Thymus (tissue), 11 donors: ENCODE measurements around the gene USPL1. TPM values are rescaled to one million over a fixed set of nuclear protein-coding genes. Genes with fewer than 3 reads are reported as not detected.

Source experiments
- DNase-seq, 9 donors: peaks; one replicate each; pipeline ENCODE4 v3.0.0-alpha.2; 2013; ENCODE audit warnings: low spot score in 9 of 9, low read depth in 6 of 9, missing footprints in 1 of 9
- H3K27ac ChIP-seq, 2 donors: one replicate each; pipeline ENCODE4 v1.5.1; 2013; ENCODE audit warnings: control low read depth in 1 of 2, low read depth in 1 of 2, low read length in 1 of 2, mild to moderate bottlenecking in 1 of 2, moderate library complexity in 1 of 2
- H3K27me3 ChIP-seq, 2 donors: one replicate each; pipeline ENCODE4 v1.5.1; 2013; ENCODE audit warnings: low read length in 1 of 2; ENCODE audit not compliant: control insufficient read depth in 2 of 2, insufficient read depth in 1 of 2
- H3K36me3 ChIP-seq, 2 donors: one replicate each; pipeline ENCODE4 v1.5.1; 2013; ENCODE audit warnings: low read length in 1 of 2, mild to moderate bottlenecking in 1 of 2, moderate library complexity in 1 of 2; ENCODE audit not compliant: control insufficient read depth in 2 of 2, insufficient read depth in 2 of 2
- H3K4me1 ChIP-seq, 2 donors: one replicate each; pipeline ENCODE4 v1.5.1; 2013; ENCODE audit warnings: low read length in 2 of 2; ENCODE audit not compliant: control insufficient read depth in 2 of 2, insufficient read depth in 2 of 2
- H3K4me3 ChIP-seq, 2 donors: one replicate each; pipeline ENCODE4 v1.5.1; 2013; ENCODE audit warnings: low read length in 2 of 2, control low read depth in 1 of 2, mild to moderate bottlenecking in 1 of 2
- H3K9me3 ChIP-seq, 2 donors: one replicate each; pipeline ENCODE4 v1.5.1; 2013; ENCODE audit warnings: low read length in 1 of 2, mild to moderate bottlenecking in 1 of 2; ENCODE audit not compliant: control insufficient read depth in 2 of 2, insufficient read depth in 1 of 2
- WGBS: extraction: QIAGEN DNeasy Blood & Tissue Kit; methylation state at CpG from one replicate; pipeline ENCODE4 v1.1.7; 2013; 5-methylcytosine and 5-hydroxymethylcytosine counted together
- polyA plus RNA-seq: library from polyadenylated mRNA; stranded (reverse); fragments of 200-250 nt; gene quantifications from one replicate; pipeline ENCODE4 v1.2.3, GENCODE V29; 2013
- total RNA-seq: library from RNA; stranded (reverse); fragments of 120-200 nt; gene quantifications from one replicate; pipeline ENCODE4 v1.2.4, GENCODE V29; 2013
- donor health status: healthy.

USPL1 gene
- total and polyA plus RNA-seq, 2 donors: 18.4 to 19.3 TPM

DNA sequence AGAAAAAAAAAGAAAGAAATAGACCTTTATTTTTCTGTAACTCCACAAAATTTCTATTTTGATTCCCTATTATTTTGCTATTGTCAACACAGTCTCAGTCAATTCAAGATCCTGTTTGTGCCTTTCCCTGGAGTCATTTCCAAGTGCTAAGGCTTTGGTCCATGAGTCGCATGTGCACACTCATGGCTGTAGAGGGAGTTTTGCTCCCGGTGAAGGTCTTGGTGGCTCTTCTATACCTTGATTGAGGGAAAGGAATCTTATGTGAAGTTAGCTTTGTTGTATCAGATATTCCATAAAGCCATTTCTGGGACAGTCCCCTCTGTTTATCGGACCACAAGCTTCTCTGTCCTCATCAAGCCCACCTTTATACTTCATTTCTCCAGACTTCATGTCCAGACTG lies 59.0 kb downstream of the USPL1 start:
- Histone ChIP-seq H3K36me3 (no peaks in the 10 kb centered on the region), H3K9me3 (no peaks in the 10 kb centered on the region), H3K27ac (no peak overlapping the region), H3K27me3 (peaks cover 0 to 9% of the 10 kb centered on the region in 2 donors), H3K4me3 (no peak overlapping the region), H3K4me1 (peaks cover 0 to 4% of the 10 kb centered on the region in 2 donors)
- 89% methylated on average over 3 of the region's 3 CpGs for WGBS
- DNase-seq: no peak

GRCh38 chr13:30679483-30680330 lies 62.0 kb downstream of the USPL1 start:
- DNase-seq: peak in 3 of 9 donors; percentile 16 to 51 (median 30)
- H3K4me1 ChIP-seq: no peaks in the 10 kb centered on the region
- no peaks in the 10 kb centered on the region for H3K9me3 ChIP-seq
- WGBS: 42% methylated on average over 9 of the region's 9 CpGs
- no peak overlapping the region for H3K27ac ChIP-seq
- H3K27me3 ChIP-seq: no peaks in the 10 kb centered on the region
- H3K36me3 ChIP-seq: no peaks in the 10 kb centered on the region
- H3K4me3 ChIP-seq: no peak overlapping the region

DNA sequence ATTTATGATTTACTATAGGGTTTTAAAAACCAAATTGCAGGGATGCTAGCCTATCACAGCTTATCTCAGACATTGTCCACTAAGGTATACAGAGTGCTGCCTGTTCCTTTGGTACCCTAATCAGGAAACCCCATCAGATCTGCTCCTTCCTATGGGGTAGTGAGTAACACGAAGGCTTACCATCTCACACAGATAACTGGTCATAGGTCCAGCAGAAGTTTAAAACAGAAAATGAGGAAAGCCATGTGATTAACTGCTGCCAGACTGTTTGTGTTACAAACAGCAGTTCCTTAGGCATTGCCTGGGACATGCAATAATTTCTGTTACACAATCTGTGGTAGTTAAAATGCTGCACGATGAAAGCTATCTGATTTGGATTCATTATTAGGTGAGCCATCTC lies 64.1 kb downstream of the USPL1 start:
- no peak for DNase-seq
- no peaks in the 10 kb centered on the region for H3K4me1 ChIP-seq
- H3K4me3 ChIP-seq: no peak overlapping the region
- H3K27me3 ChIP-seq: no peaks in the 10 kb centered on the region
- H3K36me3 ChIP-seq: no peaks in the 10 kb centered on the region
- 76% methylated on average over 2 of the region's 2 CpGs for WGBS
- H3K9me3 ChIP-seq: no peaks in the 10 kb centered on the region
- no peak overlapping the region for H3K27ac ChIP-seq

- H3K36me3 ChIP-seq: no peaks in the 10 kb centered on the region
- peaks cover 0 to 5% of the 10 kb centered on the region in 2 donors for H3K4me1 ChIP-seq
- H3K4me3 ChIP-seq: no peak overlapping the region
- no peak overlapping the region for H3K27ac ChIP-seq
- no peak for DNase-seq
- WGBS: 86% methylated on average over 8 of the region's 8 CpGs
- H3K9me3 ChIP-seq: no peaks in the 10 kb centered on the region
- H3K27me3 ChIP-seq: no peaks in the 10 kb centered on the region
Observed at GRCh38 chr13:30685320-30685859, 67.7 kb downstream of the USPL1 start.

DNA sequence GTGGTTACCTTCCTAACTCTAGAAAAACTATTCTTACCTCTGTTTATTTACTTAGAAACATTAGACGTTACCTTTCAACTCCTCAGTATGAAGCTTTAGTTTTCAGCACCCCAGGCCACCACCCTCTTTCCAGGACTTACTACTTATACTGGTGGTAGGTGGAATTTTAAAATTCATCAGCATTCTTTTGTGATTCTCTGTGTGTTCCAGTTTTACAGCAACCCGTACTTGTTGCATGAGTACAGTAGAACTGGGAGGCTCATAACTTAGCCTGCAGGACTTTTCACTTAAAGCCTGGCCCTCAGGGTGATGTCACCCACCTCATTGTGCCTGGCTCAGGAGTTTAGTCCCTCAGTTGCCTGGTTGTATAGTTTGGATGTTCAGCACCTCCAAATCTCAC lies 68.3 kb downstream of the USPL1 start:
- 94% methylated on average over 2 of the region's 2 CpGs for WGBS

DNA sequence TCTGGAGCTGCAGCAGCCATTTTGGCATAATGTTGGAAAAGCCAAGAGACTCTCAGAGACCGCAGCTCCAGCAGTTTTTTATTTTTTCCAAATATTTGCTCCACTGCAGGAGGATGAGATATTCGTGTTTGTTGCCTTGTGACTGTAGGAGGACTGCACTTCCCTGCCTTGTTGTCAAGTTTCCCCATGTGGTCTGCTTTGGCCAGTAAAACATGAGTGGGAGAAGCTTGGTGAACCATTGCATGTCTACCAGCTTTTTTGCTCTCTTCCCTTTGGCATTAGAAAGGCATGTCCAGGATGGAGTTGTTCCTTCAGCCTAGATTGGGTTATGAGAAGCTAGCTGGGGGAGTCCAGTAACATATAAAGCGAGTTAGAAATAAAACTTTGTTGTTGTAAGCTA lies 69.9 kb downstream of the USPL1 start:
- Histone ChIP-seq H3K27ac (no peak overlapping the region), H3K4me3 (no peak overlapping the region), H3K4me1 (peaks cover 0 to 11% of the 10 kb centered on the region in 2 donors), H3K27me3 (no peaks in the 10 kb centered on the region), H3K9me3 (no peaks in the 10 kb centered on the region), H3K36me3 (no peaks in the 10 kb centered on the region)
- WGBS: 96% methylated on average over 3 of the region's 3 CpGs
- DNase-seq: no peak

More for the DNA sequence above, 68.3 kb downstream of the USPL1 start:
- DNase-seq: no peak
- Histone ChIP-seq H3K4me3 (no peak overlapping the region), H3K9me3 (no peaks in the 10 kb centered on the region), H3K27me3 (no peaks in the 10 kb centered on the region), H3K4me1 (peaks cover 0 to 11% of the 10 kb centered on the region in 2 donors), H3K36me3 (no peaks in the 10 kb centered on the region), H3K27ac (no peak overlapping the region)

- H3K27ac ChIP-seq: no peak overlapping the region
- no peak overlapping the region for H3K4me3 ChIP-seq
- H3K27me3 ChIP-seq: no peaks in the 10 kb centered on the region
- no peaks in the 10 kb centered on the region for H3K36me3 ChIP-seq
- no peaks in the 10 kb centered on the region for H3K9me3 ChIP-seq
- WGBS: 95% methylated on average over 14 of the region's 14 CpGs
- peaks cover 0 to 11% of the 10 kb centered on the region in 2 donors for H3K4me1 ChIP-seq
- no peak for DNase-seq
Observed at GRCh38 chr13:30689752-30690151, 72.0 kb downstream of the USPL1 start.

GRCh38 chr13:30690282-30691188 lies 72.8 kb downstream of the USPL1 start:
- no peaks in the 10 kb centered on the region for H3K27me3 ChIP-seq
- peak overlapping the region; percentile 41 to 68 for H3K27ac ChIP-seq
- no peaks in the 10 kb centered on the region for H3K9me3 ChIP-seq
- H3K4me1 ChIP-seq: peaks cover 0 to 12% of the 10 kb centered on the region in 2 donors
- H3K36me3 ChIP-seq: no peaks in the 10 kb centered on the region
- peak overlapping the region; percentile 29 to 31 for H3K4me3 ChIP-seq
- WGBS: 66% methylated on average over 21 of the region's 21 CpGs
- peak in 2 of 9 donors; percentile 16 to 62 for DNase-seq

DNA sequence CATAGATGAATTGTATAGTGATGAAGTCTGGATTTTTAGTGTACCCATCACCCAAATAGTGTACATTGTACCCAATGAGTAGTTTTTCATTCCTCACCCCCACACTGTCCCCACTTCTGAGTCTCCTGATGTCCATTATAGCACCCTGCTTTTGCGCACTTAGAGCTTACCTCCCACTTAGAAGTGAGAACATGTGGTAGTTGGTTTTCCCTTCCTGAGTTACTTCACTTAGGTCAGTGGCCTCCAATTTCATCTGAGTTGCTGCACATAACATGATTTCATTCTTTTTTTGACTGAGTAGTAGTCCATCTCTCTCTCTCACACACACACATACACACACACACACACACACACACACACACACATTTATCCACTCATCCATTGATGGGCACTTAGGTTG lies 74.4 kb downstream of the USPL1 start:
- Histone ChIP-seq H3K27ac (no peak overlapping the region), H3K36me3 (no peaks in the 10 kb centered on the region), H3K9me3 (no peaks in the 10 kb centered on the region), H3K4me1 (peaks cover 0 to 25% of the 10 kb centered on the region in 2 donors), H3K4me3 (no peak overlapping the region), H3K27me3 (no peaks in the 10 kb centered on the region)
- DNase-seq: no peak
- 94% methylated on average over 1 of the region's 1 CpG for WGBS
